Measurements from ENCODE around the gene OTUD5.

OTUD5 gene

DNA sequence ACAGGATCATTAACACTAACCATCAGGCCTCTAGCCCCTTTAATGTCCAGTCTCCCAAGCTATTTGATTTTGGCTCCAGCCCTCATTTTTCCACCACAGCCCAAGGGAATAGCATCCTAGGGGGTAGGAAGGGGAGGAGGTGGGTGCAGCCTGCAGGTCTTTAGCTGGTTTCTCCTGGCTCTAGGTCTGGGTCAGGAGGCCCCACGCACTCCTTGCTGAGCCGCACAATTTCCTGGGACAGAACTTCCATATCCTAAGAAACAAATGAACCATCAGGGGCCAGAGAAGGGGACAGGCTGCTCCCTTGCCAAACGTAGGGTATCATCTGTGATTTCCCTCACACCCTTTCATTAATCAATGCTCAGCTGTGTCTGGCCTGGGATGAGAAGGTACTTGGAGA is 16.6 kb upstream of the OTUD5 start:
- no peak overlapping the region for H3K27ac ChIP-seq
- no peak for DNase-seq (ENCODE audit: low spot score)
- no peak overlapping the region for H3K4me3 ChIP-seq
- TF ChIP-seq, protein P1, sequence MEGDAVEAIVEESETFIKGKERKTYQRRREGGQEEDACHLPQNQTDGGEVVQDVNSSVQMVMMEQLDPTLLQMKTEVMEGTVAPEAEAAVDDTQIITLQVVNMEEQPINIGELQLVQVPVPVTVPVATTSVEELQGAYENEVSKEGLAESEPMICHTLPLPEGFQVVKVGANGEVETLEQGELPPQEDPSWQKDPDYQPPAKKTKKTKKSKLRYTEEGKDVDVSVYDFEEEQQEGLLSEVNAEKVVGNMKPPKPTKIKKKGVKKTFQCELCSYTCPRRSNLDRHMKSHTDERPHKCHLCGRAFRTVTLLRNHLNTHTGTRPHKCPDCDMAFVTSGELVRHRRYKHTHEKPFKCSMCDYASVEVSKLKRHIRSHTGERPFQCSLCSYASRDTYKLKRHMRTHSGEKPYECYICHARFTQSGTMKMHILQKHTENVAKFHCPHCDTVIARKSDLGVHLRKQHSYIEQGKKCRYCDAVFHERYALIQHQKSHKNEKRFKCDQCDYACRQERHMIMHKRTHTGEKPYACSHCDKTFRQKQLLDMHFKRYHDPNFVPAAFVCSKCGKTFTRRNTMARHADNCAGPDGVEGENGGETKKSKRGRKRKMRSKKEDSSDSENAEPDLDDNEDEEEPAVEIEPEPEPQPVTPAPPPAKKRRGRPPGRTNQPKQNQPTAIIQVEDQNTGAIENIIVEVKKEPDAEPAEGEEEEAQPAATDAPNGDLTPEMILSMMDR (IDR thresholded peaks at IDR 0.05), result no peak

DNA sequence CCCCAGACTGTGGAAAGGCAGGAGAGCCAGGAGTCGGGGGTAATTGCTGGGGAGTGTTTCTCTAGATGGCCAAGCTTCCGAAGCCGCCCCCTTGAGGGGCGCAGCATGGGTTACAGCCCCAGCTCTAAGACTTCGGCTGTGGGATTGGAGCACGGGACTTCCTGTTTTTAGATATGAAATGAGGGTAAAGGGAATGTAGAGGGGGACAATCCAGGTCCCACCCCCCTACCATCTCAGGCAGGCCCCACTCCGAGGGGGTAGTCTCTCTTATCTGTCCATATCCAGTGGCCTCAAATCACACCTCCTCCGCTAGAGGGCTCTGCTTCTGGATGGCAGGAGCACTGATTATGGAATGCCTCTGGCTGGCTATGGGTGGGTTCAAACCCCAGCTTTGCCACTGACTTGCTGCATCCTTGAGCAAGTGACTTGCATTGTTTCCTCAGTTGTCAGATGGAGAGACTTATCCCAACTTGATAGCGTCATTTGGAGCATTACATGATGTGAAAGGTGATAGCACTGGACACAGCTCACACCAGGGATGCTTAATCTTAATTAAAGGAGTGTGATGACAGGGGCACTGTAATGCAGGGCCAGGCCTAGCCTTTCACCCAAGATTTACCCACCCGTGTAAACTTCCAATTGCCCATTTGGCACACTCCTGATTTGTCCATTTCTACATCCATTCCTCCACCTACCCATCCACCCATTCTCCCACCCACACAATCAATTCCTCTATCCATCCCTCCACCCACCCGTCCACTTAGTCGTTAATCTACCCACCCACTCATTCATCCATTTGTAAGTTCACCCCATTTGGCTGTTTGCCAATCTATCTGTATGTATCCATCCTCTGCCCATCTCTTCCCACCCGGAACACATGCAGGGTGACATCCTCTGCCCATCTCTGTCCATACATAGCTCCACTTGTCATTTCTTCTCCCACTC is 15.1 kb upstream of the OTUD5 start:
- no peak for DNase-seq (ENCODE audit: low spot score)
- Histone ChIP-seq H3K27ac (peak overlapping the region; percentile 27 to 85), H3K4me3 (peak overlapping the region; percentile 70)
- TF ChIP-seq, protein P1 (IDR thresholded peaks at IDR 0.05), result no peak

DNA sequence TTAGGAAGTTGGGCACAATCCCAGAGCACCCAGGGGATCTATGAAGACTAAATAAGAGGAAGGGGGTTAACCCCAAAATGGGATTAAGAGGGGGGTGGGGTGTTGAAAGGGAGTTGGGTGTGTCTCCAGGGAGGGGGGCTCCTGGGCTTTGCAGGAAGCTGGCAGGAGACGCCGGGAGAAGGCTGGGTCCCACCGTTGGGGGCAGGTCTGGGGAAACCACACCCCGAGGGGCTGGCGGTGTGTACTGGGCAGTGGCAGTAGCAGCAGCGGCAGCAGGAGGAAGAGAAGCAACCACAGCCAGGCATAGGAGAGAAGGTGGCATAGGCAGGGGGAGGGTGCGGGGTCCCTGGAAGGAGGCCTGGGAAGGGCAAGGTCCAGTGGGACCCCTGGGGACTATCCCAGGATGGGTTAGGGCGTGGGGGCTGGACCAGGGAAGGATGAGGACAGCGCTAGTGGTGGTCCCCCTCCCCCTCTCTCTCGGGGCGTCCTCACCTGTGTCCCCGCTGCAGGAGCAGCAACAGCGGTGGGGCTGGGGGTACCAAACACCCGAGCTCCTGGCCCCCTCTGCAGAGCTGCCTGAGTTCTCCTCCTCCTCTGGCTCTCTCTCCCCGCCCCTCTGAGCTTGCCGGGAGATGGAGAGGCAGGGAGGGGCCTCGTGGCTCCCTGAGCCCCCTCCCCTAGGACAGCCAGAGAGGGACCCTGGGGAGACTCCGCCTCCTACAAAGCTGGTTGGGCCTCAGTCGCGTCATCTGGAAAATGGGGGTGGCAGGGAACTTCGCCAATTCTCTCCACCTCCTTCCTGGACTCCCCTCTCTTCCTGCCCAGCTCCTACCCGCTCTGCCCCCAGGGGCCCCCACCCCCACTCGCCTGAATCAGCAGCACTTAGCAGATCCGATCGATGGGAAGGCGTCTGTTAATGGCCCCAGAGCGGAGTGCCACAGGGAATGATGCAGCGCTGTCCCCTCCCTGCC is 14.1 kb upstream of the OTUD5 start, which contains the start of gene KCND1:
Gene KCND1, minus strand, starts transcription at position 596 of the 971 bp plus-strand sequence. CDS start 1,573 bp downstream, outside the sequence.
- TF ChIP-seq, protein P1 (IDR thresholded peaks at IDR 0.05), result no peak
- peak within 1 kb of the TSS; percentile 70 for H3K4me3 ChIP-seq
- peak within 1 kb of the TSS; percentile 27 to 85 for H3K27ac ChIP-seq
- no peak for DNase-seq (ENCODE audit: low spot score)

DNA sequence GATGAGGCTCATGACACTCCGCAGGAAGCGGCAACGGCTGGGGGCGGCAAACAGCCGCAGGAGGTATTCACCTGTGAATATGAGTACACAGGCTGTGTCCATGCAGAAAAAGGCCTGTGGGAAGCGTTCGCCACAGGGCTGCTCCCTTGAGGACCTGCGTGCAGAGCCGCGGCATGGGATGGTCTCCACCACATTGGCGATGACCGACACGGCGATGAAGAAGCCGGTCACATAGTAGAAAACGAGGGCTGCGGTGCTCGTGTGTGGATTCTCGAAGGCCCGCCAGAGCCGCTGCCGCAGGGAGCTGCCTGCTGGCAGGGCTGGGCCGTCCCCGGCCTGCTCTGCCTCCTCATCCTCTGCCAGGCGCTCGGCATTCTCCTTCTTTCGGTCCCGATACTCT is 12.1 kb upstream of the OTUD5 start:
- DNase-seq (ENCODE audit: low spot score), result no peak
- H3K27ac ChIP-seq, result no peak overlapping the region
- H3K4me3 ChIP-seq, result no peak overlapping the region
- TF ChIP-seq, protein P1 (IDR thresholded peaks at IDR 0.05), result no peak

DNA sequence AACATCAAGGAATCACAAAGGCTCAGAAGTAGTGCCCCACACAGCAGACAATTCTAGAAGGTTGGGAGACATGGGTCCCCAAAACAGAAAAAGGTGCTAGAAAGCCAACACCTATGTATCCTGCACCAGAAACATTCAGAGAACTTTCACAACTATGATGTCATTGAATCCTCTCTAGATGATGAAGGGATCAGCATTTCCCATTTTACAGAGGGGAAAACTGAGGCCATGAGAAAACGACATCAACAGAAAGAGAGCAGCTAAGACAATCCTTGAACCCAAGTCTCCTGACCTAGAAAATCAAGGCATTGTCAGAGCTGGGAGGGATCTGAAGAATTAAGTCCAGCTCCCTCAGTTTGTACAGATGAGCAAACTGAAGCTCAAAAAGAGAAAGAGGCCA is 11.0 kb upstream of the OTUD5 start:
- Histone ChIP-seq H3K27ac (no peak overlapping the region), H3K4me3 (no peak overlapping the region)
- DNase-seq (ENCODE audit: low spot score), result no peak
- TF ChIP-seq, protein P1 (IDR thresholded peaks at IDR 0.05), result no peak

DNA sequence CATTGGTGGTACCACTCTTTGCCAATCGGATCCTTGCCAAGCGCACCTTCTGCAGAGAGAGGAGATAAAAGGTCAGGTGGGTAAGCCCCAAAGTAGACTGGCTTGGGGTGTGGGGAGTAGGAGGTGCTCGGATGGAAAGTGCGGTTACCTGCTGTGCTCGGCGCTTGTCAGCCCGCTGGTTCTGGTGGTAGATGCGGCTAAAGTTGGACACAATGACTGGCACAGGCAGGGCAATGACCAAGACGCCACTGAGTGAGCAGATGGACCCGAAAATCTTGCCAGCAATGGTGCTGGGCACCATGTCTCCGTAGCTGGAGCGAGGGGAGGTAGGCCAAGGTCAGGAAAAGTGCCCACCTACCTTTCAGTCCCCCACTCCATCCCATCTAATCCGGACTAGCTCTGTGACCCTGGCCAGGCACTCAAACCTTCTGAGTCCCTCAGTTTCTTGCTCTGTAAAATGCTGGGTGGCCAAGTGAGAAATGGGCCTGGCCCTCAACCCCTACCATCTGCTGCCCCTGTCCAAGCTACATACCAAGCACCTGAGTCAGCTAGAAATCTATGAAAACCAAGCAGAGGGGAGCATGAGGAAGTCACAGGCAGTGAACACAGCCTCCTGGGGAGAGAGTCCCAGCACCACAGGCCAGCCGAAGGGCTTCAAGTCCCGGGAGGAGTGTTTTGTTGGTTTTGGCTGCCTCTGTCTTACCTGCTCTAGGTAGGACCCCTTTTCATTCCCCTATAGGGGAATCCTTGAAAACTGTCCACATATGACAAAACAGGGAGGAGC is 9.6 kb upstream of the OTUD5 start:
- Histone ChIP-seq H3K27ac (peak overlapping the region in 1 of 2 donors; percentile 41), H3K4me3 (no peak overlapping the region)
- no peak for DNase-seq (ENCODE audit: low spot score)
- TF ChIP-seq, protein P1 (IDR thresholded peaks at IDR 0.05), result no peak

All from coronary artery (tissue), 2 donors.